NCI-H748 treated with DMSO at 0.1 percent for 48 hours (cell line): Measurements from ENCODE around the gene INO80.
"Not testable (repeated sequence)": the region's sequence is repeated elsewhere in the genome, so short reads cannot be mapped to it uniquely, and the experiment has no call there.

Source experiments
- DNase-seq: peaks from one replicate; lab custom pipeline; 2025; lab: John Stamatoyannopoulos, UW

Gene INO80

GRCh38 chr15:41121951-41122350, 5.9 kb upstream of the INO80 start:
- no peak for DNase-seq

- DNase-seq = no peak
Observed at GRCh38 chr15:41116962-41117252, 827 bp upstream of the INO80 start.

- no peak for DNase-seq
Observed at GRCh38 chr15:41115652-41116115, 396 bp downstream of the INO80 start.

GRCh38 chr15:41115161-41115651, 874 bp downstream of the INO80 start:
- no peak for DNase-seq

GRCh38 chr15:41106947-41107346, 9.1 kb downstream of the INO80 start:
- DNase-seq = no peak

GRCh38 chr15:41105348-41106334, 10.4 kb downstream of the INO80 start:
- no peak for DNase-seq

GRCh38 chr15:41104234-41104633, 11.8 kb downstream of the INO80 start:
- DNase-seq = no peak

- DNase-seq = no peak
Observed at GRCh38 chr15:41102854-41103253, 13.2 kb downstream of the INO80 start.

- no peak for DNase-seq
Observed at GRCh38 chr15:41096178-41096577, 19.9 kb downstream of the INO80 start.

GRCh38 chr15:41085029-41085428, 31.1 kb downstream of the INO80 start:
- no peak for DNase-seq

- no peak for DNase-seq
Observed at GRCh38 chr15:41080144-41080543, 35.9 kb downstream of the INO80 start.

GRCh38 chr15:41079717-41080116, 36.4 kb downstream of the INO80 start:
- DNase-seq = no peak

- not testable (repeated sequence) for DNase-seq
Observed at GRCh38 chr15:41078879-41079278, 37.2 kb downstream of the INO80 start.

GRCh38 chr15:41078125-41078524, 38.0 kb downstream of the INO80 start:
- no peak for DNase-seq

GRCh38 chr15:41073028-41073427, 43.1 kb downstream of the INO80 start:
- DNase-seq = no peak

GRCh38 chr15:41072013-41072412, 44.1 kb downstream of the INO80 start:
- DNase-seq = no peak

- DNase-seq = no peak
Observed at GRCh38 chr15:41066516-41066915, 49.6 kb downstream of the INO80 start.

- no peak for DNase-seq
Observed at GRCh38 chr15:41061667-41062066, 54.4 kb downstream of the INO80 start.

GRCh38 chr15:41060505-41060904, 55.6 kb downstream of the INO80 start:
- no peak for DNase-seq

- DNase-seq = no peak
Observed at GRCh38 chr15:41056810-41057209, 59.3 kb downstream of the INO80 start.

- no peak for DNase-seq
Observed at GRCh38 chr15:41055706-41056105, 60.4 kb downstream of the INO80 start.

GRCh38 chr15:41051139-41051538, 64.9 kb downstream of the INO80 start:
- DNase-seq = no peak

GRCh38 chr15:41048852-41049251, 67.2 kb downstream of the INO80 start:
- DNase-seq = no peak

- no peak for DNase-seq
Observed at GRCh38 chr15:41048397-41048796, 67.7 kb downstream of the INO80 start.
